PC-3 (cell line): ENCODE results near the gene GRB2. TPM values are rescaled to one million over a fixed set of nuclear protein-coding genes. Genes with fewer than 3 reads are reported as not detected.

Source experiments
- ATAC-seq: fragments of 200-7000 bp; cut with Tn5 transposase; 2 replicates; pipeline ENCODE4 v1.9.1; 2020; ENCODE audit warnings: mild to moderate bottlenecking, moderate library complexity
- BruUV-seq: library from RNA; stranded (reverse); fragments of 400-500 nt; replicated peaks from 2 replicates; lab custom pipeline; 2021; lab: Mats Ljungman, UMichigan
- CTCF ChIA-PET: fragments of 300-600 bp; sonication (Branson Sonifier 250); formaldehyde crosslinking; loops from one replicate; lab custom pipeline; 2022; ENCODE audit warnings: antibody characterized with exemption; lab: Charles Lee
- POLR2A ChIA-PET: fragments of 300-600 bp; sonication (Branson Sonifier 250); formaldehyde crosslinking; loops from one replicate; lab custom pipeline; 2022; ENCODE audit warnings: antibody characterized with exemption; ENCODE audit not compliant: unreplicated experiment; lab: Charles Lee
- DNase-seq: peaks from one replicate; pipeline ENCODE4 v3.0.0-alpha.2; 2015
- H2AFZ ChIP-seq: fragments of 300-600 bp; sonication (generic); 2 replicates; pipeline ENCODE4 v1.6.0; 2016; ENCODE audit warnings: antibody characterized with exemption, low read length
- H3F3A ChIP-seq: fragments of 300-600 bp; sonication (generic); one replicate; pipeline ENCODE4 v1.6.0; 2017; ENCODE audit warnings: antibody characterized with exemption, low read length, control low read depth, mild to moderate bottlenecking; ENCODE audit not compliant: unreplicated experiment
- H3K27ac ChIP-seq: fragments of 300-600 bp; sonication (generic); 2 replicates; pipeline ENCODE4 v1.5.1; 2016; ENCODE audit warnings: mild to moderate bottlenecking, low read length
- H3K27me3 ChIP-seq: fragments of 300-600 bp; sonication (generic); 2 replicates; pipeline ENCODE4 v1.6.1; 2016; ENCODE audit warnings: low read length, mixed read lengths
- H3K36me3 ChIP-seq: fragments of 300-600 bp; sonication (generic); 2 replicates; pipeline ENCODE4 v1.6.1; 2016; ENCODE audit warnings: low read depth, mixed run types, low read length, mixed read lengths
- H3K4me1 ChIP-seq: fragments of 300-600 bp; sonication (generic); 2 replicates; pipeline ENCODE4 v1.5.1; 2016; ENCODE audit warnings: low read length; ENCODE audit not compliant: insufficient read depth
- H3K4me2 ChIP-seq: fragments of 300-600 bp; sonication (generic); 2 replicates; pipeline ENCODE4 v1.6.0; 2016; ENCODE audit warnings: low read length
- H3K4me3 ChIP-seq: fragments of 300-600 bp; sonication (generic); 2 replicates; pipeline ENCODE4 v1.5.1; 2016; ENCODE audit warnings: mild to moderate bottlenecking, low read length, mixed read lengths
- H3K79me2 ChIP-seq: fragments of 300-600 bp; sonication (generic); 2 replicates; pipeline ENCODE4 v1.6.1; 2017; ENCODE audit warnings: low read length, mixed read lengths
- H3K9ac ChIP-seq: fragments of 300-600 bp; sonication (generic); 2 replicates; pipeline ENCODE4 v1.6.0; 2016; ENCODE audit warnings: mild to moderate bottlenecking, low read length
- H3K9me2 ChIP-seq: fragments of 300-600 bp; sonication (generic); replicated peaks from 2 replicates; pipeline ENCODE4 v1.6.1; 2016; ENCODE audit warnings: mixed run types, low read length, mixed read lengths
- H3K9me3 ChIP-seq: fragments of 300-600 bp; sonication (generic); 2 replicates; pipeline ENCODE4 v1.6.1; 2016; ENCODE audit warnings: low read length, mixed read lengths
- H4K20me1 ChIP-seq: fragments of 300-600 bp; sonication (generic); 2 replicates; pipeline ENCODE4 v1.6.1; 2016; ENCODE audit warnings: low read length, mixed read lengths
- CTCF ChIP-seq: fragments of 300-600 bp; sonication (generic); conservative IDR thresholded peaks from 2 replicates; pipeline ENCODE4 v1.5.1; 2017; ENCODE audit warnings: antibody characterized with exemption, low read depth, mild to moderate bottlenecking, low read length
- EZH2 ChIP-seq: fragments of 300-600 bp; sonication (generic); IDR thresholded peaks from one replicate; pipeline ENCODE4 v1.6.1; 2017; ENCODE audit warnings: antibody characterized with exemption, mild to moderate bottlenecking, low read length; ENCODE audit not compliant: unreplicated experiment
- EZH2phosphoT487 ChIP-seq: fragments of 300-600 bp; sonication (generic); IDR thresholded peaks from 2 replicates; pipeline ENCODE4 v1.6.1; 2018; ENCODE audit warnings: mild to moderate bottlenecking, antibody characterized with exemption, low read length, borderline replicate concordance
- intact Hi-C: fragments of 100-400 bp; cut with micrococcal nuclease; formaldehyde crosslinking; loops from 2 replicates; pipeline ENCODE4 v1.9.0; 2023
- total RNA-seq: library from RNA; depleted of rRNA; stranded (reverse); fragments of >200 nt; gene quantifications from 2 replicates; pipeline ENCODE4 v1.2.3, GENCODE V29; 2014

Gene GRB2
- total RNA-seq, 1 experiment from 2014 or later, result 224 TPM

- intact Hi-C loops, result no loop called here
- Histone ChIP-seq H3K36me3 (peaks cover 17% of the 10 kb centered on the region), H3K4me1 (no peaks in the 10 kb centered on the region), H2AFZ (no peak overlapping the region), H3K79me2 (no peaks in the 10 kb centered on the region), H3F3A (no peaks in the 10 kb centered on the region), H3K9me2 (no peaks in the 10 kb centered on the region), H3K27me3 (no peaks in the 10 kb centered on the region), H3K27ac (no peak overlapping the region), H4K20me1 (no peaks in the 10 kb centered on the region), H3K9me3 (no peaks in the 10 kb centered on the region), H3K4me3 (no peak overlapping the region), H3K9ac (no peak overlapping the region), H3K4me2 (no peak overlapping the region)
- CTCF ChIA-PET, result interaction anchor here (0.6 kb wide), 1 partner anchor 316 kb away, joined by 4 read pairs; no protein-coding TSS in a partner anchor
- no TSS peak for BruUV-seq
- DNase-seq (no peak), ATAC-seq (0 out of 2 replicates have a peak, but pooled peaks have one; percentile 17)
- no peak for TF ChIP-seq EZH2
- TF ChIP-seq CTCF, result no peak
- TF ChIP-seq EZH2phosphoT487, result no peak
- POLR2A ChIA-PET, result no interaction called here
Observed at GRCh38 chr17:75316253-75316652, 89.2 kb downstream of the GRB2 start.

GRCh38 chr17:75315541-75316243, 89.8 kb downstream of the GRB2 start:
- peak; percentile 23; the same call in 1 of the 2 replicates for ATAC-seq

More at GRCh38 chr17:75315541-75316243, 89.8 kb downstream of the GRB2 start:
- Histone ChIP-seq H3F3A (no peaks in the 10 kb centered on the region), H3K79me2 (no peaks in the 10 kb centered on the region), H3K4me3 (no peak overlapping the region), H3K27me3 (no peaks in the 10 kb centered on the region), H3K4me1 (no peaks in the 10 kb centered on the region), H3K9me2 (no peaks in the 10 kb centered on the region), H4K20me1 (no peaks in the 10 kb centered on the region), H3K4me2 (no peak overlapping the region), H3K9me3 (no peaks in the 10 kb centered on the region), H2AFZ (no peak overlapping the region), H3K36me3 (peaks cover 11% of the 10 kb centered on the region; the same call in 1 of the 2 replicates), H3K9ac (no peak overlapping the region), H3K27ac (no peak overlapping the region)
- TF ChIP-seq CTCF, result no peak
- no peak for DNase-seq
- intact Hi-C loops, result no loop called here
- POLR2A ChIA-PET, result no interaction called here
- BruUV-seq, result no TSS peak
- CTCF ChIA-PET, result interaction anchor here (0.6 kb wide), 1 partner anchor 317 kb away, joined by 4 read pairs; no protein-coding TSS in a partner anchor
